GM12878 (cell line): ENCODE data around the gene CDH8. TPM values are rescaled to one million over a fixed set of nuclear protein-coding genes. Genes with fewer than 3 reads are reported as not detected.
"Not testable (repeated sequence)": the region's sequence is repeated elsewhere in the genome, so short reads cannot be mapped to it uniquely, and the experiment has no call there.

Experiments
- ATAC-seq: fragments of 200-7000 bp; cut with Tn5 transposase; 3 replicates; pipeline ENCODE4 v1.9.1; 2020; ENCODE audit warnings: mild to moderate bottlenecking, moderate library complexity
- BruUV-seq: library from RNA; stranded (reverse); fragments of 400-500 nt; replicated peaks from 2 replicates; lab custom pipeline; 2021; lab: Mats Ljungman, UMichigan
- CTCF ChIA-PET: fragments of 300-600 bp; sonication (Branson Sonifier 250); formaldehyde crosslinking; extraction: SDS; loops from one replicate; lab custom pipeline; 2021; ENCODE audit warnings: inconsistent platforms; lab: Yijun Ruan, JAX
- POLR2A ChIA-PET: fragments of 350-600 bp; formaldehyde crosslinking; extraction: SDS; loops from one replicate; lab custom pipeline; 2021; ENCODE audit warnings: inconsistent platforms; lab: Charles Lee
- RAD21 ChIA-PET: fragments of 300-600 bp; sonication (Branson Sonifier 250); formaldehyde crosslinking; loops from one replicate; lab custom pipeline; 2023; ENCODE audit warnings: antibody characterized with exemption; ENCODE audit not compliant: unreplicated experiment; lab: Charles Lee
- SMC1A ChIA-PET: fragments of 300-600 bp; sonication (Branson Sonifier 250); formaldehyde crosslinking; loops from one replicate; lab custom pipeline; 2023; ENCODE audit not compliant: unreplicated experiment, uncharacterized antibody; lab: Charles Lee
- DNase-seq: peaks from one replicate; pipeline ENCODE4 v3.0.0-alpha.2; 2011; ENCODE audit warnings: low read depth, low spot score
- FAIRE-seq: peaks from 3 replicates; lab custom pipeline; 2011; peaks lifted over from hg19 to GRCh38; lab: Jason Lieb, UNC
- H2AFZ ChIP-seq: 2 replicates; pipeline ENCODE4 v1.6.0; 2011; ENCODE audit warnings: low read depth, low read length, control low read depth; ENCODE audit not compliant: control insufficient read depth
- H3K27ac ChIP-seq: 2 replicates; pipeline ENCODE4 v1.5.1; 2011; ENCODE audit warnings: control low read depth; ENCODE audit not compliant: control insufficient read depth, insufficient read depth
- H3K27me3 ChIP-seq, 2 experiments: replicated peaks in 1 of 2; 2 replicates each; pipeline versions ENCODE4 v1.6.0 to v1.6.1; 2011; ENCODE audit warnings: low read length in 1 of 2; ENCODE audit not compliant: control insufficient read depth in 2 of 2, insufficient read depth in 2 of 2
- H3K36me3 ChIP-seq, 2 experiments: 2 replicates each; pipeline ENCODE4 v1.5.1; 2011; ENCODE audit warnings: low read length in 1 of 2; ENCODE audit not compliant: control insufficient read depth in 2 of 2, insufficient read depth in 2 of 2
- H3K4me1 ChIP-seq: 2 replicates; pipeline ENCODE4 v1.6.1; 2011; ENCODE audit warnings: mild to moderate bottlenecking, low read length, moderate library complexity, mixed read lengths; ENCODE audit not compliant: control insufficient read depth, insufficient read depth
- H3K4me2 ChIP-seq: 2 replicates; pipeline ENCODE4 v1.6.0; 2011; ENCODE audit warnings: control low read depth; ENCODE audit not compliant: control insufficient read depth, insufficient read depth
- H3K4me3 ChIP-seq: fragments of 200-600 bp; sonication (generic); 2 replicates; pipeline ENCODE4 v1.5.1; 2016
- H3K79me2 ChIP-seq: 2 replicates; pipeline ENCODE4 v1.6.0; 2011; ENCODE audit warnings: low read length; ENCODE audit not compliant: control insufficient read depth, insufficient read depth
- H3K9ac ChIP-seq: 2 replicates; pipeline ENCODE4 v1.8.0; 2011; ENCODE audit warnings: low read length, control low read depth, mixed read lengths; ENCODE audit not compliant: control insufficient read depth, insufficient read depth
- H3K9me3 ChIP-seq: replicated peaks from 3 replicates; pipeline ENCODE4 v1.5.1; 2011; ENCODE audit warnings: mild to moderate bottlenecking, low read length; ENCODE audit not compliant: control insufficient read depth, insufficient read depth
- H4K20me1 ChIP-seq: 2 replicates; pipeline ENCODE4 v1.6.0; 2011; ENCODE audit not compliant: control insufficient read depth, insufficient read depth
- NFYA ChIP-seq: IDR thresholded peaks from 2 replicates; pipeline ENCODE4 v1.6.1; 2011; ENCODE audit warnings: low read depth, mild to moderate bottlenecking, low read length, improper control_type of control experiment, borderline replicate concordance
- SP1 ChIP-seq: IDR thresholded peaks from one replicate; pipeline ENCODE4 v1.6.1; 2011; ENCODE audit warnings: low read depth, low read length
- ZNF384 ChIP-seq: IDR thresholded peaks from 2 replicates; pipeline ENCODE4 v1.6.1; 2012; ENCODE audit warnings: low read depth, mild to moderate bottlenecking, low read length, improper control_type of control experiment, borderline replicate concordance
- WGBS: methylation state at CpG from one replicate; pipeline ENCODE4 v1.1.6; 2016; ENCODE audit warnings: low lambda C conversion rate; ENCODE audit not compliant: insufficient replicate concordance, insufficient coverage; ENCODE audit errors: missing lambda C conversion rate; 5-methylcytosine and 5-hydroxymethylcytosine counted together
- in situ Hi-C: fragments of 300-500 bp; cut with MboI; formaldehyde crosslinking; loops from 9 replicates; pipeline ENCODE4 v1.14.3; 2018; ENCODE audit warnings: mixed read lengths
- intact Hi-C: fragments of 100-400 bp; cut with micrococcal nuclease; formaldehyde crosslinking; loops from one replicate; pipeline ENCODE4 v1.14.2; 2022; ENCODE audit not compliant: unreplicated experiment
- polyA plus RNA-seq, 11 experiments: library from polyadenylated mRNA; depleted of rRNA in 4 of 11; unstranded in 6 of 11; stranded (reverse) in 5 of 11; fragments of >200 nt; fragmentation: Nextera tagmentation in 4 of 11; fragmentation: Illumina TruSeq in 1 of 11; extraction: Ambion mirVana in 4 of 11; extraction: Trizol in 1 of 11; gene quantifications; 1 replicate in 1 of 11; 2 replicates in 10 of 11; pipeline versions ENCODE4 v1.2.1 to v1.2.3, GENCODE V29; 2011 to 2016; ENCODE audit warnings: inconsistent platforms in 2 of 11, missing spikeins in 2 of 11, low read depth in 1 of 11
- total RNA-seq, 4 experiments: library from RNA; depleted of rRNA in 3 of 4; stranded (reverse); fragments of >200 nt in 3 of 4; fragmentation: Illumina TruSeq in 1 of 4; extraction: Trizol in 1 of 4; gene quantifications; 2 replicates each; pipeline versions ENCODE4 v1.2.1 to v1.2.3, GENCODE V29; 2013 to 2021
- TF ChIP-seq, protein P1 (sequence below): fragments of 450-650 bp; conservative IDR thresholded peaks from 2 replicates; pipeline ENCODE4 v1.6.1; 2017; ENCODE audit warnings: mild to moderate bottlenecking, moderate library complexity
- TF ChIP-seq, protein P2 (sequence below): IDR thresholded peaks from 2 replicates; pipeline ENCODE4 v1.6.1; 2012; ENCODE audit warnings: mild to moderate bottlenecking, low read depth, low read length

Gene CDH8
- total and polyA plus RNA-seq, 10 of the 15 experiments (the other 5 are each of a cell fraction or from before 2014, with no cell fraction given): 0.13 to 0.68 (median 0.25) TPM; not detected in 3

DNA sequence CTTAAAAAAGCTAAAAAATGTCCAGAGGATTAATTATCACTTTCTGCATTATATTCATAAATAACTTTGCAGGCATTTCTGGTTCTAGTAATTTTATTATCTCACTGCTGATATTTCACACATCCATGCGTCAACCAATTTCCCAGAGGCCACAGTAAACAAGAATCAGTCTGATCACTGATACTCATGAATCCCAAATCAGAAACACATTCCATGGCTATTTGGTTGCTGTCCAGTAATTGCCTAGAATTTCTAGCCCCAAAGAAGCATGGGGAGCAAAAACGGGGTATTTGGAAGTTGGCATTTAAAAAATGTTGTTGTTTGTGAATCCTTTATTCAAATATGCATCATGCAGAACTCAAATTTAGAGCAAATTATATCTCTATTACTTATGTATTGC lies 244.8 kb downstream of the CDH8 start (continued):
- TF ChIP-seq, protein P1, sequence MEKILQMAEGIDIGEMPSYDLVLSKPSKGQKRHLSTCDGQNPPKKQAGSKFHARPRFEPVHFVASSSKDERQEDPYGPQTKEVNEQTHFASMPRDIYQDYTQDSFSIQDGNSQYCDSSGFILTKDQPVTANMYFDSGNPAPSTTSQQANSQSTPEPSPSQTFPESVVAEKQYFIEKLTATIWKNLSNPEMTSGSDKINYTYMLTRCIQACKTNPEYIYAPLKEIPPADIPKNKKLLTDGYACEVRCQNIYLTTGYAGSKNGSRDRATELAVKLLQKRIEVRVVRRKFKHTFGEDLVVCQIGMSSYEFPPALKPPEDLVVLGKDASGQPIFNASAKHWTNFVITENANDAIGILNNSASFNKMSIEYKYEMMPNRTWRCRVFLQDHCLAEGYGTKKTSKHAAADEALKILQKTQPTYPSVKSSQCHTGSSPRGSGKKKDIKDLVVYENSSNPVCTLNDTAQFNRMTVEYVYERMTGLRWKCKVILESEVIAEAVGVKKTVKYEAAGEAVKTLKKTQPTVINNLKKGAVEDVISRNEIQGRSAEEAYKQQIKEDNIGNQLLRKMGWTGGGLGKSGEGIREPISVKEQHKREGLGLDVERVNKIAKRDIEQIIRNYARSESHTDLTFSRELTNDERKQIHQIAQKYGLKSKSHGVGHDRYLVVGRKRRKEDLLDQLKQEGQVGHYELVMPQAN: no peak
- no peak for TF ChIP-seq SP1
- TF ChIP-seq NFYA: no peak

DNA sequence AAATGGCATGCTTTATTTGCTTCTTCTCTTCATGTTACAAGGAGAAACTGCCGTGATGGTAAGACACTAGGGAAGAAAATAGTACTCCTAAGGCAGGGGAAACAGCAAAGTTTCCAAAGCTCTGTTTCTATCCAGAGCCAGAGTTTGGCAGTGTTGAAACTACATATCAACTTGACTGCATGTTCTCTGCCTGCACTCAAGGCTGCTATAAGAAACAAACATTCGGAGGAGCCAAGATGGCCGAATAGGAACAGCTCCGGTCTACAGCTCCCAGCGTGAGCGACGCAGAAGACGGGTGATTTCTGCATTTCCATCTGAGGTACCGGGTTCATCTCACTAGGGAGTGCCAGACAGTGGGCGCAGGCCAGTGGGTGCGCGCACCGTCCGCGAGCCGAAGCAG lies 254.4 kb downstream of the CDH8 start:
- RAD21 ChIA-PET, in situ Hi-C loops, BruUV-seq, CTCF ChIA-PET, POLR2A ChIA-PET, H3K27ac ChIP-seq, FAIRE-seq, H3K4me1 ChIP-seq, H3K9ac ChIP-seq, H3K9me3 ChIP-seq, H3K36me3 ChIP-seq, intact Hi-C loops, H3K27me3 ChIP-seq, H4K20me1 ChIP-seq, H3K4me2 ChIP-seq, ATAC-seq, H3K79me2 ChIP-seq, H3K4me3 ChIP-seq, DNase-seq, H2AFZ ChIP-seq, SMC1A ChIA-PET: not testable (repeated sequence)
- WGBS: 87% methylated on average over 16 of the region's 16 CpGs

DNA sequence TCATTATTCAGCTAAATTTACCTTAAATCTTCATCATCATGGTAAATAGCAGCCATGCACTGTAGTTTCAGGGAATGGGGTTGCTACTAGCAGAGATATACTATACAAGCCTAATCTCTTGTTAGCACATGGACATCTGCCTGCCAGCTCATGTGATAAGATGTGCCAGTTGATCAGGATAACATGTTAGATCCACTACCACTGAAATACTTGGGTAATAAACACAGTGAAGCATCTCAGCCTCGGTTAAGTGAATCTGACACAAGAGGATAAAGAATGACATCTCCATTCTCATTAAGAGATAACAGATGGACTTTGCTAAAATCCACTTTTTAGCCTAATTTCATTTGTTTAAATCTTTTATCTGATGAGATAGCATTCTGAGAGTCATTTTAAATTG lies 256.1 kb downstream of the CDH8 start:
- FAIRE-seq: no peak
- no peak for DNase-seq
- H3K27ac ChIP-seq: no peak overlapping the region
- no TSS peak for BruUV-seq
- no peak overlapping the region for H2AFZ ChIP-seq
- 5% methylated on average over 1 of the region's 1 CpG for WGBS
- ChIA-PET SMC1A (interaction anchor here (1.5 kb wide), 1 partner anchor 15 kb away, joined by 3 read pairs; no protein-coding TSS in a partner anchor), POLR2A (no interaction called here)
- no peak overlapping the region for H3K9ac ChIP-seq
- TF ChIP-seq, protein P2, sequence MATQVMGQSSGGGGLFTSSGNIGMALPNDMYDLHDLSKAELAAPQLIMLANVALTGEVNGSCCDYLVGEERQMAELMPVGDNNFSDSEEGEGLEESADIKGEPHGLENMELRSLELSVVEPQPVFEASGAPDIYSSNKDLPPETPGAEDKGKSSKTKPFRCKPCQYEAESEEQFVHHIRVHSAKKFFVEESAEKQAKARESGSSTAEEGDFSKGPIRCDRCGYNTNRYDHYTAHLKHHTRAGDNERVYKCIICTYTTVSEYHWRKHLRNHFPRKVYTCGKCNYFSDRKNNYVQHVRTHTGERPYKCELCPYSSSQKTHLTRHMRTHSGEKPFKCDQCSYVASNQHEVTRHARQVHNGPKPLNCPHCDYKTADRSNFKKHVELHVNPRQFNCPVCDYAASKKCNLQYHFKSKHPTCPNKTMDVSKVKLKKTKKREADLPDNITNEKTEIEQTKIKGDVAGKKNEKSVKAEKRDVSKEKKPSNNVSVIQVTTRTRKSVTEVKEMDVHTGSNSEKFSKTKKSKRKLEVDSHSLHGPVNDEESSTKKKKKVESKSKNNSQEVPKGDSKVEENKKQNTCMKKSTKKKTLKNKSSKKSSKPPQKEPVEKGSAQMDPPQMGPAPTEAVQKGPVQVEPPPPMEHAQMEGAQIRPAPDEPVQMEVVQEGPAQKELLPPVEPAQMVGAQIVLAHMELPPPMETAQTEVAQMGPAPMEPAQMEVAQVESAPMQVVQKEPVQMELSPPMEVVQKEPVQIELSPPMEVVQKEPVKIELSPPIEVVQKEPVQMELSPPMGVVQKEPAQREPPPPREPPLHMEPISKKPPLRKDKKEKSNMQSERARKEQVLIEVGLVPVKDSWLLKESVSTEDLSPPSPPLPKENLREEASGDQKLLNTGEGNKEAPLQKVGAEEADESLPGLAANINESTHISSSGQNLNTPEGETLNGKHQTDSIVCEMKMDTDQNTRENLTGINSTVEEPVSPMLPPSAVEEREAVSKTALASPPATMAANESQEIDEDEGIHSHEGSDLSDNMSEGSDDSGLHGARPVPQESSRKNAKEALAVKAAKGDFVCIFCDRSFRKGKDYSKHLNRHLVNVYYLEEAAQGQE: no peak
- no peak for TF ChIP-seq ZNF384
- TF ChIP-seq, all 136 proteins: peak for 0
- Histone ChIP-seq H4K20me1 (no peaks in the 10 kb centered on the region), H3K4me3 (no peak overlapping the region), H3K9me3 (no peaks in the 10 kb centered on the region), H3K79me2 (no peaks in the 10 kb centered on the region), H3K27me3 (no peaks in the 10 kb centered on the region), H3K36me3 (no peaks in the 10 kb centered on the region), H3K4me2 (no peak overlapping the region), H3K4me1 (no peaks in the 10 kb centered on the region)
- in situ Hi-C loops: no loop called here
- ChIA-PET CTCF (no interaction called here), RAD21 (no interaction called here)
- intact Hi-C loops: no loop called here
- ATAC-seq: no peak
